HepG2 (cell line): ENCODE data around the gene DPY19L3. TPM values are rescaled to one million over a fixed set of nuclear protein-coding genes. Genes with fewer than 3 reads are reported as not detected.

Source experiments
- E2F2 ChIP-seq: sonication (generic); formaldehyde crosslinking; IDR thresholded peaks from 2 replicates; pipeline ENCODE4 v1.4.0; 2020; ENCODE audit warnings: missing genetic modification reagents, borderline replicate concordance
- ELF3 ChIP-seq: IDR thresholded peaks from 2 replicates; pipeline ENCODE4 v1.6.1; 2016; ENCODE audit warnings: missing genetic modification reagents, missing compliant biosample characterization
- FOXA3 ChIP-seq: IDR thresholded peaks from 2 replicates; pipeline ENCODE4 v1.6.1; 2016; ENCODE audit warnings: missing genetic modification reagents, missing compliant biosample characterization
- FOXC1 ChIP-seq: sonication (generic); formaldehyde crosslinking; IDR thresholded peaks from 2 replicates; pipeline ENCODE4 v1.8.0; 2022; ENCODE audit warnings: mild to moderate bottlenecking, missing genetic modification reagents, borderline replicate concordance
- FOXP1 ChIP-seq, 2 experiments: fragments of 450-650 bp in 1 of 2; IDR thresholded peaks; 2 replicates each; pipeline ENCODE4 v1.6.1; 2017 to 2018; ENCODE audit warnings: antibody characterized with exemption in 1 of 2
- MED8 ChIP-seq: sonication (generic); formaldehyde crosslinking; IDR thresholded peaks from 2 replicates; pipeline ENCODE4 v1.8.1; 2023; ENCODE audit warnings: mild to moderate bottlenecking, missing genetic modification reagents; ENCODE audit not compliant: insufficient replicate concordance
- MXD3 ChIP-seq: IDR thresholded peaks from 2 replicates; pipeline ENCODE4 v1.6.1; 2016; ENCODE audit warnings: mild to moderate bottlenecking, missing biosample characterization, missing genetic modification reagents
- NR2C2 ChIP-seq: sonication (generic); formaldehyde crosslinking; IDR thresholded peaks from 2 replicates; pipeline ENCODE4 v1.4.0; 2020; ENCODE audit warnings: missing genetic modification reagents, mild to moderate bottlenecking, moderate library complexity, borderline replicate concordance
- PHF8 ChIP-seq: sonication (generic); formaldehyde crosslinking; IDR thresholded peaks from 2 replicates; pipeline ENCODE4 v1.5.0; 2020; ENCODE audit warnings: missing genetic modification reagents
- POLR2A ChIP-seq, 2 experiments: IDR thresholded peaks; 2 replicates each; pipeline ENCODE4 v1.6.1; 2011; ENCODE audit warnings: low read depth in 2 of 2, low read length in 2 of 2, mild to moderate bottlenecking in 1 of 2, moderate library complexity in 1 of 2; ENCODE audit not compliant: insufficient read depth in 1 of 2
- POLR2AphosphoS5 ChIP-seq: IDR thresholded peaks from 2 replicates; pipeline ENCODE4 v1.6.1; 2012; ENCODE audit warnings: low read depth, low read length
- RBM39 ChIP-seq: fragments of 200-400 bp; formaldehyde crosslinking; IDR thresholded peaks from one replicate; pipeline ENCODE4 v1.6.1; 2018; ENCODE audit warnings: antibody characterized with exemption, mild to moderate bottlenecking, low read depth, low read length; ENCODE audit not compliant: poor library complexity, severe bottlenecking
- STAG1 ChIP-seq: sonication (generic); formaldehyde crosslinking; IDR thresholded peaks from 2 replicates; pipeline ENCODE4 v1.4.0; 2020; ENCODE audit warnings: missing genetic modification reagents
- TFAP4 ChIP-seq: sonication (generic); IDR thresholded peaks from 2 replicates; pipeline ENCODE4 v1.6.1; 2016; ENCODE audit warnings: low read depth, borderline replicate concordance
- XBP1 ChIP-seq: sonication (generic); formaldehyde crosslinking; IDR thresholded peaks from 2 replicates; pipeline ENCODE4 v1.5.0; 2020; ENCODE audit warnings: missing genetic modification reagents
- ZFP1 ChIP-seq: IDR thresholded peaks from 2 replicates; pipeline ENCODE4 v1.6.1; 2016
- ZFP82 ChIP-seq: sonication (generic); formaldehyde crosslinking; IDR thresholded peaks from 2 replicates; pipeline ENCODE4 v1.5.1; 2020; ENCODE audit warnings: mild to moderate bottlenecking, missing genetic modification reagents, borderline replicate concordance
- ZNF180 ChIP-seq: sonication (generic); formaldehyde crosslinking; IDR thresholded peaks from 2 replicates; pipeline ENCODE4 v1.4.0; 2020; ENCODE audit warnings: low read depth, missing genetic modification reagents, borderline replicate concordance
- ZNF263 ChIP-seq: sonication (generic); formaldehyde crosslinking; IDR thresholded peaks from 2 replicates; pipeline ENCODE4 v1.4.0; 2020; ENCODE audit warnings: missing genetic modification reagents
- ZNF569 ChIP-seq: sonication (generic); formaldehyde crosslinking; IDR thresholded peaks from 2 replicates; pipeline ENCODE4 v1.5.0; 2020; ENCODE audit warnings: mild to moderate bottlenecking, missing genetic modification reagents, moderate library complexity, borderline replicate concordance
- polyA plus RNA-seq, 8 experiments: library from polyadenylated mRNA; depleted of rRNA in 3 of 8; stranded (reverse) in 7 of 8; unstranded in 1 of 8; fragments of >200 nt; fragmentation: Illumina TruSeq in 4 of 8; extraction: Trizol in 4 of 8; gene quantifications; 2 replicates each; pipeline versions ENCODE4 v1.2.1 to v1.2.3, GENCODE V29; 2011 to 2016; ENCODE audit warnings: low read depth in 4 of 8, missing spikeins in 1 of 8, mixed read lengths in 1 of 8; ENCODE audit not compliant: insufficient read depth in 1 of 8
- total RNA-seq, 5 experiments: library from RNA; depleted of rRNA; stranded (reverse); fragments of >200 nt; fragmentation: Illumina TruSeq; extraction: Trizol; gene quantifications; 2 replicates each; pipeline ENCODE4 v1.2.3, GENCODE V29; 2016; ENCODE audit warnings: low read depth in 1 of 5
- TF ChIP-seq, protein P1 (sequence below): sonication (generic); formaldehyde crosslinking; IDR thresholded peaks from 2 replicates; pipeline ENCODE4 v1.9.0; 2021; ENCODE audit warnings: missing genetic modification reagents, borderline replicate concordance
- TF ChIP-seq, protein P2 (sequence below): sonication (generic); formaldehyde crosslinking; IDR thresholded peaks from 2 replicates; pipeline ENCODE4 v1.4.0; 2020; ENCODE audit warnings: mild to moderate bottlenecking, missing genetic modification reagents

Gene DPY19L3
- total and polyA plus RNA-seq, 2 of the 13 experiments (the other 11 are each of a cell fraction or from before 2014, with no cell fraction given) = 21.6 to 25.2 TPM

- TF ChIP-seq E2F2 = no peak
- TF ChIP-seq ZNF180 (CRISPR knock-in tag) = no peak
- peak; percentile 94 to 96 for TF ChIP-seq POLR2A (IDR thresholded peaks at IDR 0.05; ENCODE audit: insufficient read depth in 1 of 2, low read depth in 2 of 2, low read length in 2 of 2)
- TF ChIP-seq STAG1 (CRISPR knock-in tag) = peak; percentile 15
- TF ChIP-seq, protein P1, sequence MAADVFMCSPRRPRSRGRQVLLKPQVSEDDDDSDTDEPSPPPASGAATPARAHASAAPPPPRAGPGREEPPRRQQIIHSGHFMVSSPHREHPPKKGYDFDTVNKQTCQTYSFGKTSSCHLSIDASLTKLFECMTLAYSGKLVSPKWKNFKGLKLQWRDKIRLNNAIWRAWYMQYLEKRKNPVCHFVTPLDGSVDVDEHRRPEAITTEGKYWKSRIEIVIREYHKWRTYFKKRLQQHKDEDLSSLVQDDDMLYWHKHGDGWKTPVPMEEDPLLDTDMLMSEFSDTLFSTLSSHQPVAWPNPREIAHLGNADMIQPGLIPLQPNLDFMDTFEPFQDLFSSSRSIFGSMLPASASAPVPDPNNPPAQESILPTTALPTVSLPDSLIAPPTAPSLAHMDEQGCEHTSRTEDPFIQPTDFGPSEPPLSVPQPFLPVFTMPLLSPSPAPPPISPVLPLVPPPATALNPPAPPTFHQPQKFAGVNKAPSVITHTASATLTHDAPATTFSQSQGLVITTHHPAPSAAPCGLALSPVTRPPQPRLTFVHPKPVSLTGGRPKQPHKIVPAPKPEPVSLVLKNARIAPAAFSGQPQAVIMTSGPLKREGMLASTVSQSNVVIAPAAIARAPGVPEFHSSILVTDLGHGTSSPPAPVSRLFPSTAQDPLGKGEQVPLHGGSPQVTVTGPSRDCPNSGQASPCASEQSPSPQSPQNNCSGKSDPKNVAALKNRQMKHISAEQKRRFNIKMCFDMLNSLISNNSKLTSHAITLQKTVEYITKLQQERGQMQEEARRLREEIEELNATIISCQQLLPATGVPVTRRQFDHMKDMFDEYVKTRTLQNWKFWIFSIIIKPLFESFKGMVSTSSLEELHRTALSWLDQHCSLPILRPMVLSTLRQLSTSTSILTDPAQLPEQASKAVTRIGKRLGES (CRISPR knock-in tag) = no peak
- no peak for TF ChIP-seq ZNF569 (CRISPR knock-in tag)
- TF ChIP-seq XBP1 (CRISPR knock-in tag) = no peak
- TF ChIP-seq ELF3 (CRISPR knock-in tag) = peak; percentile 88
- no peak for TF ChIP-seq ZNF263 (CRISPR knock-in tag)
- no peak for TF ChIP-seq FOXP1 (IDR thresholded peaks at IDR 0.05)
- TF ChIP-seq FOXP1 (CRISPR knock-in tag; IDR thresholded peaks at IDR 0.05) = no peak
- peak; percentile 97 for TF ChIP-seq PHF8
- peak; percentile 90 for TF ChIP-seq MXD3
- TF ChIP-seq FOXC1 (CRISPR knock-in tag) = peak; percentile 91
- TF ChIP-seq POLR2AphosphoS5 = peak; percentile 95
- TF ChIP-seq, protein P2, sequence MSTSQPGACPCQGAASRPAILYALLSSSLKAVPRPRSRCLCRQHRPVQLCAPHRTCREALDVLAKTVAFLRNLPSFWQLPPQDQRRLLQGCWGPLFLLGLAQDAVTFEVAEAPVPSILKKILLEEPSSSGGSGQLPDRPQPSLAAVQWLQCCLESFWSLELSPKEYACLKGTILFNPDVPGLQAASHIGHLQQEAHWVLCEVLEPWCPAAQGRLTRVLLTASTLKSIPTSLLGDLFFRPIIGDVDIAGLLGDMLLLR (CRISPR knock-in tag) = 0 out of 2 replicates have a peak, but pooled peaks have one; percentile 70
- TF ChIP-seq RBM39 = peak; percentile 32
- TF ChIP-seq ZFP82 (CRISPR knock-in tag) = peak; percentile 70
- peak; percentile 40; the same call in 1 of the 2 replicates for TF ChIP-seq NR2C2
- peak; percentile 83 for TF ChIP-seq MED8
- peak; percentile 40 for TF ChIP-seq FOXA3 (CRISPR knock-in tag)
- 0 out of 2 replicates have a peak, but pooled peaks have one; percentile 58 for TF ChIP-seq ZFP1 (CRISPR knock-in tag)
- TF ChIP-seq TFAP4 = peak; percentile 16; the same call in 1 of the 2 replicates
Observed at GRCh38 chr19:32405431-32406160, at the start of gene DPY19L3 (continued).
